ENCODE measurements around the gene PIP4K2B. TPM values are rescaled to one million over a fixed set of nuclear protein-coding genes. Genes with fewer than 3 reads are reported as not detected.

The PIP4K2B gene
- total RNA-seq, 1 donor from 2014 or later, result 49.7 TPM

GRCh38 chr17:38720941-38721340 lies 78.4 kb downstream of the PIP4K2B start:
- intact Hi-C loops (cut with DNase I), result no loop called here
- DNase-seq (ENCODE audit: missing footprints) (no peak), ATAC-seq (no peak)

DNA sequence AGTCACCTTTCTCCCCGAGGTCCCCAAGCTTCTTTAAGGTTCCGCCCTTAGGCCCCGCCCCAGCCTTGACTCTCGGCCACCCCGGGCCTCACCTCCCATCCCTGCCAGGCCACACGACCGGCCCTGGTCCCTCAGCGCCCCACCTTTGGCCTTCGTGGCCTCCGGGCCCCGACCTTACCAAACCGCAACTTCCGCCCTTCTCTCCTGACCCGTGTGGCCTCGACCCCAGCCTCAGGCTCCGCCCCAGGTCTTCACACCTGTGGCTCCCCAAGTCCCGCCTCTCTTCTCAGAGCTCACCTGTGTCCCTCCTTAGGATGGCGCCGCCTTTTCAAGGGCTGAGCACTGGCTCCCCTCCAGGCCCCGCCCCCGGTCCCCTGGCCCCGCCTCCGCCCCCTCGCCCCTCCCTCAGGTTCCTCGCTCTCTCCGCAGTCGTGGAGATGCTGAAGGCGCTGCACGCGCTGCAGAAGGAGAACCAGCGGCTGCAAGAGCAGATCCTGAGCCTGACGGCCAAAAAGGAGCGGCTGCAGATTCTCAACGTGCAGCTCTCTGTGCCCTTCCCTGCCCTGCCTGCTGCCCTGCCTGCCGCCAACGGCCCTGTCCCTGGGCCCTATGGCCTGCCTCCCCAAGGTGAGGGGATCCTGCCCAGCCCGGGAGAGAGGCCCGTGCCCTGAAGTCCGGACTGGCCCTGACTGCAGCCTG lies 79.3 kb downstream of the PIP4K2B start:
- intact Hi-C loops (cut with DNase I), result no loop called here
- DNase-seq (ENCODE audit: missing footprints), result no peak
- no peak for ATAC-seq

- DNase-seq (ENCODE audit: missing footprints), result no peak
- no peak for ATAC-seq
- intact Hi-C loops (cut with DNase I), result no loop called here
Measured at GRCh38 chr17:38719289-38719942, 79.9 kb downstream of the PIP4K2B start.

- intact Hi-C loops (cut with DNase I), result no loop called here
- ATAC-seq (no peak), DNase-seq (ENCODE audit: missing footprints) (no peak)
Measured at GRCh38 chr17:38717139-38717745, 82.1 kb downstream of the PIP4K2B start.

GRCh38 chr17:38716368-38717005 lies 82.9 kb downstream of the PIP4K2B start:
- no peak for ATAC-seq

More at GRCh38 chr17:38716368-38717005, 82.9 kb downstream of the PIP4K2B start:
- intact Hi-C loops (cut with DNase I), result no loop called here
- DNase-seq (ENCODE audit: missing footprints), result no peak

Small RNAs within 50 kb of the gene (microRNA-seq; reads per million reads assigned to microRNA genes)
- gene MIR4726, result not detected
- 1.1 reads per million for gene MIR4727

Other genes with a start within 250 kb of the PIP4K2B start
- 1.4 TPM for gene SRCIN1, start 193.6 kb downstream of the PIP4K2B start, total RNA-seq
- gene EPOP, start 124.6 kb downstream of the PIP4K2B start, total RNA-seq, result 0.51 TPM
- 71.1 TPM for gene MLLT6, start 94.3 kb downstream of the PIP4K2B start, total RNA-seq
- 84.7 TPM for gene CISD3, start 69.2 kb downstream of the PIP4K2B start, total RNA-seq
- gene PCGF2, start 51.2 kb downstream of the PIP4K2B start, total RNA-seq, result 24.4 TPM
- gene PSMB3, start 46.8 kb downstream of the PIP4K2B start, total RNA-seq, result 175 TPM
- gene CWC25, start 25.8 kb upstream of the PIP4K2B start, total RNA-seq, result 9.4 TPM
- gene RPL23, start 54.2 kb upstream of the PIP4K2B start, total RNA-seq, result 897 TPM
- 38.5 TPM for gene LASP1, start 70.5 kb upstream of the PIP4K2B start, total RNA-seq
- gene FBXO47, start 167.8 kb upstream of the PIP4K2B start, total RNA-seq, result not detected